GM19099 (cell line): Measurements from ENCODE around the gene BIN1.

Experiments used
- POLR2A ChIP-seq: IDR thresholded peaks from 3 replicates; pipeline ENCODE4 v1.6.1; 2011; ENCODE audit warnings: low read depth; ENCODE audit not compliant: insufficient read length; ENCODE audit errors: extremely low read depth

Gene BIN1

DNA sequence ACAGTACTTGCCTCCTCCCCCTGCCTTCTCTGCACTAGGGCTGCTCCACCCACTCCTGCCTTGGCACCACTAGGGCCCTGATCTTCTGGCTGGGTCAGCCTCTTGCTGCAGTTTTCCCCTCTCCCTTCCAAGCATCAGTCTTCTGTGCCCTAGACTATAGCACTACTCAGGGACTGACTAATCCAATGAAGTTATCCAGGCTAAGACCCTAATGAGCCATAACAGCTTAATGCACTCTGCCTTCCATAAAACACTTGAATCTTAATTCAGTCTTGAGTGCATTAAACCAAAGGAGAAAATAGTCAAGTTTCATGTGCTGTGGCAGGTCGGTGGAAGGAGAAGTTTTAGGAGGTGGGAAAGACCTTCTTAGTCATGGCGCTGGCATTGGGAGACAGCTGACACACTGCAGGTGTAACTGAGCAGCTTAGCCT lies 95.7 kb downstream of the BIN1 start:
- no peak for TF ChIP-seq POLR2A

DNA sequence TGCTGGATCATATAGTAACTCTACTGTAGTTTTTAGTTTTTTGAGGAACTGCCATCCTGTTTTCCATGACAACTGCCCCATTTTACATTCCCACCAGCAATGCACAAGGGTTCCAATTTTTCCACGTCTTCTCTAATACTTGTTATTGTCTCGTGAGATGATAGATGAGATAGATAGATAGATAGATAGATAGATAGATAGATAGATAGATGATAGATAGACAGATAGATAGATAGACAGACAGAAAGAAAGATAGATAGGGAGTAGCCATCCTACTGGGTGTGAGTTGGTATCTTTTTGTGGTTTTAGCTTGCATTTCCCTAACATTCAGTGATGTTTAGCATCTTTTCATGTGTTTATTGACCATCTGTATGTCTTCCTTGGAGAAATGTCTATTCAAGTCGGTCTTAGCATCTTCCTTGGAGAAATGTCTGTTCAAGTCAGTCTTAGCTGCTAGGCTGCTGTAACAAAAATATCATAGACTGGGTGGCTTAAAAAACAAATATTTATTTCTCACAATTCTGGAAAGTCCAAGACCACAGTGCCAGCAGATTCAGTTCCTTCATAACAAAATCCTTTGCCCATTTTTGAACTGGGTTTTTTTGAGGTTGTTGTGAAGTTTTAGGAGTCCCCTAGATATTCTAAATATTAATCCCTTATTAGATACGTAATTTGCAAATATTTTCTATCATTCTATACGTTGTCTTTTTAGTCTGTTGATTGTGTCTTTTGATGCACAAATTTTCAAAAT lies 98.5 kb downstream of the BIN1 start:
- TF ChIP-seq POLR2A, result no peak

DNA sequence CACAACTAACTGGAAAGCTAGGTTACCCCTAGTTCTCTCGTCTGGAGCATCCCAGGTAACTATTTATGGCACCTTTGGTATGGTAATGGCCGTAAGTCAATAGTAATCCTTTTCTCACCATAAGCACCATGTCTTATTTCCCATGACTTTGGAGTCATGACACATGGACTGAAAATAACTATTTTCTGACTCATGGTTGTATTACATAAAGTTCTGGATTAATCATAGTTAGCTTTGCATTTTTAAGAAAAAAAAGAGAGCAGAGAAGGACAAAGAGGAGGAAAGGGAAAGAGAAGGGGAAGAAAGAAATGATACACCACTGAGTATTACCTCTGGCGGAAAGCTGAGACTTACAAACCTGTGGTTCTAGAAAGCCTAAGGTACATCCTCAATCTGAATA lies 99.3 kb downstream of the BIN1 start:
- TF ChIP-seq POLR2A, result no peak

DNA sequence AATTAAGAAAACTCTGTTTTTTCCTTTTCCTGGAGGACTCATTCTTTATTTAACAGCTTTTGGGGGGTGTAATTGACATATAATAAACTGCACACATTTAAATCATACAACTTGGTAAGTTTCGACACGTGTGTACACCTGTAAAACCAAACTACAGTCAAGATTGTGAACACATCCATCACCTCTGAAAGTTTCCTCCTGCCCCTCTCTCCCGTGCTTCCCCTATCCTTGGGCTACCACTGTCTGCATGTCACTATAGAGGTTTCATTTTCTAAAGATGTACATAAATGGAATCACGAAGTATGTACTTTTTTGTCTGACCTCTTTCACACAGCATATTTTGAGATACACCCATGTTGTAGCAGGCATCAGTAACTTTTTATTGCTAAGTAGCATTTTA lies 100.0 kb downstream of the BIN1 start:
- TF ChIP-seq POLR2A, result no peak

DNA sequence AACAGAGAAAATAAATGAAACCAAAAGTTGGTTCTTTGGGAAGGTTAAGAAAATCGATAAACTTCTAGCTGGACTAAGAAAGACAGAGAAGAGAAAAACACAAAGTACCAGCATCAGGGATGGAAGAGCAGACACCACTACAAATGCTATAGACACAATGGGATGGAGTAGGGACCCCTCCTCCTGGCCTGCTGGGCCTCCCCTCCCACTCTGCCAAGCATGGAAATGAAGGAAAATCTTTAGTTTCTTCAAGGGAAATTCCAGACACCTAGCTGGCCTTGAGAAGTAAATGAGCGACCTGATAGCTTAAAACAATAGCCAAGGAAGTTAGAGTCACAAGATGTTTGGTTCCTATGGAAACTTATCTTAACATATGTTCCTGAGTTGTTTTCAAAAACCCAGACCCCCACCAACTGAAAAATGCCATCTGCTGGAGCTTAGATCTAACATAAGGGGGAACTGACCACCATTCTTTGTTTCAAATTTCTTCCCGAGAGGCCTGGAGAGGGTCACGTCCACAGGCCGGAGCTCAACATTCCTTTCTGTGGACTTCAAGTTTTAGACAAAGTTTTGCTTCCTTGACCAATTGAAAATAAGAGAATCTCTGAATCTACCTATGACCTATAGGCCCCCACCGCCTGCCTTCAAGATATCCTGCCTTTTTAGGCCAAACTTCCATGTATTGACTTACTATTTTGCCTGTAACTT lies 101.9 kb downstream of the BIN1 start:
- TF ChIP-seq POLR2A, result no peak

DNA sequence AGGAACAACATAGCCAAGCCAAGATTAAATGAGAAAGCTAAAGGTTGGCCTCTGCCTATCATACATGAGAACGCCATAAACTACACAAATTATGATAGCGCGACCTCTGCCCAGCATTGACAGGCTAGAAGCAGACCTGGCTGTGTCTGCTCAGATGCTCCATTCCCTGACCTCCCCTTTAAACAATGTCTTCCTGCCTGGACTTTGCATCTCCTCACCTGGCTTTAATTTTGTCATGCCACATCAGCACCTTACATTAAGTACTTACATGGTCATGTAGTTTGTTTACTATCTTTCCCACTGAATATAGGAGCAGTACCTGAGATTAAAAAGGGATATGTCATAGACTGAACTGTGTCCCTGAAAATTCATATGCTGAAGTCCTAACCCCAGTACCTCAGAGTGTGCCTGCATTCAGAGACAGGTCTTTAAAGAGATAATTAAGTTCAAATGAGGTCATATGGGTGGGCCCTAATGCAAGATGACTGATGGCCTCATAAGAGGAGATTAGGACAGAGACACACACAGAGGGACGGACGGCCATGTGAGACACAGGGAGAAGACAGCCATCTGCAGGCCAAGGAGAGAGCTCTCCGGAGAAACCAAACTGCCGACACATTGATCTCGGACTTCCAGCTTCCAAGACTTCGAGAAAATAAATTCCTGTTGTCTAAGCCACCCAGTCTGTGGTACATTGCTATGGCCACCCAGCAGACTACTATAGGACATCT lies 103.7 kb downstream of the BIN1 start:
- TF ChIP-seq POLR2A, result no peak

DNA sequence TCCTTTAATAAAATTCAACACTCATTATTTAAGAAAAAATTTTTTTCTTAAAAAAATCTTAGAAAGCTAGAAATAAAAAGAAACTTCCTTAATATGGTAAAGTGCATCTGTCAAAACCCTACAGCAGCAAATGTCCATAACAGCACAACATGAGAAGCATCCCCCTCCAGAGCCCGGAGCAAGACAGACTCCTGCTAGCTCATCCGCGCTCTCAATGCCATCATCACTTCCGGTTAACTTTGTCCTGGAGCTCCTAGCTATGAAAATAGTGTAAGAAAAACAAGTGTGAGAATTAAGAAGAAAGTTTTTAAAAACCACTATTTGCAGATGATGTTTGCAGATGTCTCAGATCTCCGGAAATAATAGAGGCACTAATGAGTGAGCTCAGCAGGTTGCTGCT lies 105.2 kb downstream of the BIN1 start:
- TF ChIP-seq POLR2A, result no peak

DNA sequence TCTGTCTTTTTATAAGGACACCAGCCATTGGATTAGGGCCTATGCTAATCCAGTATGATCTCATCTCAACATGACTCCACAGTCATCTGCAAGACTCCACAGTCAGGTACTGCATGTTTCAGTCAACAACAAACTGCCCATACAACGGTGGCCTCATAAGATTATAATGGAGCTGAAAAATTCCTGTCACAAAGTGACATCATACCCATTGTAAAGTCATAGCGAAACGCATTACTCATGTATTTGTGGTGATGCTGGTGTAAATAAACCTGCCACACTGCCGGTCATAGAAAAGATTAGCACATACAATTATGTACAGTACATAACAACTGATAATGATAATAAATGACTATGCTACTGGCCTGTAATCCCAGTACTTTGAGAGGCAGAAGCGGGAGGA lies 106.0 kb downstream of the BIN1 start:
- no peak for TF ChIP-seq POLR2A

DNA sequence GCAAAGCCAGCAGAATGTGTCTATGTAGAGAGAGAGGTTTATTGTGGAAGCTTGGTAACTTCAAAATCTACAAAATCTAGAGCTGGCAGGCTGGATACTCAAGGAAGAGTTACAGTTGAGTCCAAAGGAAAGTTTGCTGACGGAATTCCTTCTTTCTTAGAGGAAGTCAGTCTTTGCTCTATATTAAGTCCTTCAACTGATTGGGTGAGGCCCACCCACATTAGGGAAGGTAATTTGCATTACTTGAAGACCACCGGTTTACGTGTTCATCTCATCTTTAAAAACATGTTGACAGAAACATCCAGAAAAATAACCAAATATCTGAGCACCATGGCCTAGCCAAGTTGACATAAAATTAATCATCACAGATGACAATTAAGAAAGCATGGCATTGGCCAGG lies 106.8 kb downstream of the BIN1 start:
- no peak for TF ChIP-seq POLR2A

DNA sequence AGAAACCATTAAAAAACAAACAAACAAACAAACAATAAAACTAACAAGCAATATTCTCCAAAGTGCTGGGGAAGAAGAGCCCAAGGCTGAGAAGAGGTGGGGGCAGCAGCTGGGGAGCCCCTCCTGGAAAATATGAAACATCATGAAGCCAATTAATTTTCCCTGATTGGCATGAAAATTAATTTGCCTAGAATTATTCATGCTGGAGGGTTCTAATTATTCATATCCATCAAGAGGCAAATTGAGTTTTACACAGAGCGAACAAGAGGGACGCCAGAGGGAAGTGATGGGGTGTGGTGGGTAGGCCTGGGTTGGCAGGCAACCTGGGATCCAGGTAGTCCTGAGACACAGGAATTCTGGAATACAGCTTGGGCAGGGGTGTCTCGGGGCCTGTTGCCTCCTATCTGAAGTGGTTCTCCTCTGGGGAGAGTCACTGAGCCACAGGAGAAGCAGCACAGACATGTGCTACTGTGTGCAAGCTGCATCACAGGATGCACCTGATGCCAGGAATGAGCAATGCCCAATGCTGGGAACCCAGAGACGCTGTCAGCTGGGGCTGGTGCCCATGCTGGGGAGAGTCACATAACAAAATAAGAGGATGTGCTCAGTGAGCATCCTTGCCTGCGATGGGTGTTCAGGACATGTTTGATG lies 107.7 kb downstream of the BIN1 start:
- TF ChIP-seq POLR2A, result no peak

DNA sequence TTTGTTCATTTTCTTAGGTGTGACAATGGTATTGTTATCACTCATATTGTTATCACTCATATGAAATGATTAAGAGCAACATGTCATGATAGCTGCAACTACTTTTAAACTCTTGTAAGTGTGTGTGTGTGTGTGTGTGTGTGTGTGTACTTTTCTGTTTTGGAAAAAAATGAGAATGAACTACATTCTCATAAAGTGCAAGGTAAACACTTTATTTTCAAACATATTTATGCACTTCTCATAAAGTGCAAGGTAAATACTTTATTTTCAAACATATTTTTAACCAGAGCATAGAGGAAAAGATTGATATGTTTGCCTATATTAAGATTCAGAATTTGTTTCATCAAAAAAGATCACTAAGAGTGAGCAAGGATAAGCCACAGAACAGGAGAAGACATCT lies 108.5 kb downstream of the BIN1 start:
- no peak for TF ChIP-seq POLR2A
